ENCODE measurements around the gene ARAP3. TPM values are rescaled to one million over a fixed set of nuclear protein-coding genes. Genes with fewer than 3 reads are reported as not detected.

The ARAP3 gene
- total and polyA plus RNA-seq, 9 of the 15 experiments (the other 6 are each of a cell fraction or from before 2014, with no cell fraction given), result 0.83 to 25.7 (median 6.4) TPM

- TF ChIP-seq STAT6 (CRISPR knock-in tag; IDR thresholded peaks at IDR 0.05), result no peak
- TF ChIP-seq U2AF2 (optimal IDR thresholded peaks at IDR 0.05; ENCODE audit: low read depth, low read length), result no peak
- no peak for TF ChIP-seq CSDE1 (IDR thresholded peaks at IDR 0.05)
- no peak for TF ChIP-seq SLC30A9 (CRISPR knock-in tag; IDR thresholded peaks at IDR 0.05)
- no peak for TF ChIP-seq ZNF512 (tag; IDR thresholded peaks at IDR 0.05)
- TF ChIP-seq HMBOX1 (IDR thresholded peaks at IDR 0.05), result no peak
- TF ChIP-seq ETV5 (CRISPR knock-in tag; IDR thresholded peaks at IDR 0.05; ENCODE audit: low read depth), result no peak
- no peak for TF ChIP-seq ZNF696 (CRISPR knock-in tag; conservative IDR thresholded peaks at IDR 0.05)
- TF ChIP-seq HMGN3 (IDR thresholded peaks at IDR 0.05; ENCODE audit: borderline replicate concordance, extremely low read depth, insufficient read length, low read depth, low read length), result peak; percentile 1
- TF ChIP-seq CREB5 (CRISPR knock-in tag; IDR thresholded peaks at IDR 0.05), result no peak
- no peak for TF ChIP-seq SNAPC5 (CRISPR knock-in tag; IDR thresholded peaks at IDR 0.05)
- no peak for TF ChIP-seq KLF10 (CRISPR knock-in tag; IDR thresholded peaks at IDR 0.05)
- TF ChIP-seq ZNF174 (CRISPR knock-in tag; IDR thresholded peaks at IDR 0.05), result no peak
- no peak for TF ChIP-seq GMEB1 (CRISPR knock-in tag; IDR thresholded peaks at IDR 0.05)
- no peak for TF ChIP-seq ZNF354B (CRISPR knock-in tag; IDR thresholded peaks at IDR 0.05)
- TF ChIP-seq ELF2 (CRISPR knock-in tag; IDR thresholded peaks at IDR 0.05), result no peak
- TF ChIP-seq ZNF24 (IDR thresholded peaks at IDR 0.05), result no peak
- TF ChIP-seq PKNOX1 (IDR thresholded peaks at IDR 0.05), result no peak
- no peak for TF ChIP-seq GABPB1 (CRISPR knock-in tag; IDR thresholded peaks at IDR 0.05)
Measured at GRCh38 chr5:141637123-141637766, 44.8 kb downstream of the ARAP3 start (continued).

All from K562 (cell line).